ENCODE measurements around the gene KRT1.

Gene KRT1

GRCh38 chr12:52651726-52652261, 28.4 kb downstream of the KRT1 start, which contains the start of gene KRT2:
Gene KRT2 (minus strand): TSS chr12:52652211. CDS start chr12:52652142, 69 bp downstream.
- DNase-seq (ENCODE audit: low read depth in 1 of 2, low spot score in 1 of 2): no peak
- no peak within 1 kb of the TSS for H3K4me3 ChIP-seq (replicated peaks; ENCODE audit: insufficient read depth, low read length)
- TF ChIP-seq, protein P1, sequence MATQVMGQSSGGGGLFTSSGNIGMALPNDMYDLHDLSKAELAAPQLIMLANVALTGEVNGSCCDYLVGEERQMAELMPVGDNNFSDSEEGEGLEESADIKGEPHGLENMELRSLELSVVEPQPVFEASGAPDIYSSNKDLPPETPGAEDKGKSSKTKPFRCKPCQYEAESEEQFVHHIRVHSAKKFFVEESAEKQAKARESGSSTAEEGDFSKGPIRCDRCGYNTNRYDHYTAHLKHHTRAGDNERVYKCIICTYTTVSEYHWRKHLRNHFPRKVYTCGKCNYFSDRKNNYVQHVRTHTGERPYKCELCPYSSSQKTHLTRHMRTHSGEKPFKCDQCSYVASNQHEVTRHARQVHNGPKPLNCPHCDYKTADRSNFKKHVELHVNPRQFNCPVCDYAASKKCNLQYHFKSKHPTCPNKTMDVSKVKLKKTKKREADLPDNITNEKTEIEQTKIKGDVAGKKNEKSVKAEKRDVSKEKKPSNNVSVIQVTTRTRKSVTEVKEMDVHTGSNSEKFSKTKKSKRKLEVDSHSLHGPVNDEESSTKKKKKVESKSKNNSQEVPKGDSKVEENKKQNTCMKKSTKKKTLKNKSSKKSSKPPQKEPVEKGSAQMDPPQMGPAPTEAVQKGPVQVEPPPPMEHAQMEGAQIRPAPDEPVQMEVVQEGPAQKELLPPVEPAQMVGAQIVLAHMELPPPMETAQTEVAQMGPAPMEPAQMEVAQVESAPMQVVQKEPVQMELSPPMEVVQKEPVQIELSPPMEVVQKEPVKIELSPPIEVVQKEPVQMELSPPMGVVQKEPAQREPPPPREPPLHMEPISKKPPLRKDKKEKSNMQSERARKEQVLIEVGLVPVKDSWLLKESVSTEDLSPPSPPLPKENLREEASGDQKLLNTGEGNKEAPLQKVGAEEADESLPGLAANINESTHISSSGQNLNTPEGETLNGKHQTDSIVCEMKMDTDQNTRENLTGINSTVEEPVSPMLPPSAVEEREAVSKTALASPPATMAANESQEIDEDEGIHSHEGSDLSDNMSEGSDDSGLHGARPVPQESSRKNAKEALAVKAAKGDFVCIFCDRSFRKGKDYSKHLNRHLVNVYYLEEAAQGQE (IDR thresholded peaks at IDR 0.05; ENCODE audit: insufficient replicate concordance, low read depth): no peak
- TF ChIP-seq SPI1 (IDR thresholded peaks at IDR 0.05; ENCODE audit: borderline replicate concordance, low read depth) (no peak), GABPA (IDR thresholded peaks at IDR 0.05; ENCODE audit: low read depth) (no peak), POLR2AphosphoS5 (IDR thresholded peaks at IDR 0.05; ENCODE audit: low read depth) (no peak)
- TF ChIP-seq, protein P2, sequence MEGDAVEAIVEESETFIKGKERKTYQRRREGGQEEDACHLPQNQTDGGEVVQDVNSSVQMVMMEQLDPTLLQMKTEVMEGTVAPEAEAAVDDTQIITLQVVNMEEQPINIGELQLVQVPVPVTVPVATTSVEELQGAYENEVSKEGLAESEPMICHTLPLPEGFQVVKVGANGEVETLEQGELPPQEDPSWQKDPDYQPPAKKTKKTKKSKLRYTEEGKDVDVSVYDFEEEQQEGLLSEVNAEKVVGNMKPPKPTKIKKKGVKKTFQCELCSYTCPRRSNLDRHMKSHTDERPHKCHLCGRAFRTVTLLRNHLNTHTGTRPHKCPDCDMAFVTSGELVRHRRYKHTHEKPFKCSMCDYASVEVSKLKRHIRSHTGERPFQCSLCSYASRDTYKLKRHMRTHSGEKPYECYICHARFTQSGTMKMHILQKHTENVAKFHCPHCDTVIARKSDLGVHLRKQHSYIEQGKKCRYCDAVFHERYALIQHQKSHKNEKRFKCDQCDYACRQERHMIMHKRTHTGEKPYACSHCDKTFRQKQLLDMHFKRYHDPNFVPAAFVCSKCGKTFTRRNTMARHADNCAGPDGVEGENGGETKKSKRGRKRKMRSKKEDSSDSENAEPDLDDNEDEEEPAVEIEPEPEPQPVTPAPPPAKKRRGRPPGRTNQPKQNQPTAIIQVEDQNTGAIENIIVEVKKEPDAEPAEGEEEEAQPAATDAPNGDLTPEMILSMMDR (IDR thresholded peaks at IDR 0.05; ENCODE audit: insufficient read depth, low read length): no peak
- no peaks in the 10 kb centered on the region for H3K27me3 ChIP-seq (ENCODE audit: insufficient read depth, poor library complexity, severe bottlenecking)
- H3K27ac ChIP-seq (replicated peaks): no peak within 1 kb of the TSS

DNA sequence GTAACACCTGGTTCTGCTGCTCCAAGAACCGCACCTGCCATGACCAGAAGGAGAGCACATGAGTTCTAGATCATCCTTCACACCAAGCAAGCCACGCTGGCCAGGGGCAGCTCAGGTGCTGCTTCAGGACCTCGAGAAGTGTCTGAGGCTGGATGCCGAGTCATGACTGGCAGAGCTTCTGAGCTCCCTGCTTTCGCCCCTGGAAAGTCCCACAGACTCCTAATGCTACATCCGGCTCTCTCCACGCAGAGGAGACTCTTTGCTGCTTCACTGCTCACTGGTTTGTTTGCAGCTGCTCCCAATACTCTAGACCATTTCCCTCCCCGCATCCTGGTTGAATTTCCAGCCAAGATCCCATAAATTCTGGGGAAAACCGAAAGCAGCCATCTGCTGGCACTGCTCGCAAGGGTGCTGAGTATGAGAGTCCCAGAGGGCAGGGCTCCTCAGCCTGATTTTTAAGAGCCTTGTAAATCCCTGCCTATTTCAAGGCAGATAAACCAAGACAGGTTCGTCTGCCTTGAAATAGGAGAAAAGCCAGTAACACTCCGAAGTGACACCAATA, 29.6 kb downstream of the KRT1 start:
- no peak for TF ChIP-seq GABPA (IDR thresholded peaks at IDR 0.05; ENCODE audit: low read depth)
- H3K27me3 ChIP-seq (ENCODE audit: insufficient read depth, poor library complexity, severe bottlenecking): no peaks in the 10 kb centered on the region
- no peak overlapping the region for H3K27ac ChIP-seq (replicated peaks)
- no peak for DNase-seq (ENCODE audit: low read depth in 1 of 2, low spot score in 1 of 2)
- no peak overlapping the region for H3K4me3 ChIP-seq (replicated peaks; ENCODE audit: insufficient read depth, low read length)

GRCh38 chr12:52649066-52649465, 31.1 kb downstream of the KRT1 start:
- Histone ChIP-seq H3K27me3 (ENCODE audit: insufficient read depth, poor library complexity, severe bottlenecking) (no peaks in the 10 kb centered on the region), H3K27ac (replicated peaks) (no peak overlapping the region), H3K4me3 (replicated peaks; ENCODE audit: insufficient read depth, low read length) (no peak overlapping the region)
- TF ChIP-seq, protein P2 (IDR thresholded peaks at IDR 0.05; ENCODE audit: insufficient read depth, low read length): no peak
- TF ChIP-seq SPI1 (IDR thresholded peaks at IDR 0.05; ENCODE audit: borderline replicate concordance, low read depth) (no peak), POLR2AphosphoS5 (IDR thresholded peaks at IDR 0.05; ENCODE audit: low read depth) (no peak), GABPA (IDR thresholded peaks at IDR 0.05; ENCODE audit: low read depth) (no peak)
- TF ChIP-seq, protein P1 (IDR thresholded peaks at IDR 0.05; ENCODE audit: insufficient replicate concordance, low read depth): no peak
- DNase-seq (ENCODE audit: low read depth in 1 of 2, low spot score in 1 of 2): no peak

- DNase-seq (ENCODE audit: low read depth in 1 of 2, low spot score in 1 of 2): no peak
- TF ChIP-seq SPI1 (IDR thresholded peaks at IDR 0.05; ENCODE audit: borderline replicate concordance, low read depth): no peak
- TF ChIP-seq, protein P1 (IDR thresholded peaks at IDR 0.05; ENCODE audit: insufficient replicate concordance, low read depth): no peak
- no peak for TF ChIP-seq POLR2AphosphoS5 (IDR thresholded peaks at IDR 0.05; ENCODE audit: low read depth)
- TF ChIP-seq, protein P2 (IDR thresholded peaks at IDR 0.05; ENCODE audit: insufficient read depth, low read length): no peak
- TF ChIP-seq GABPA (IDR thresholded peaks at IDR 0.05; ENCODE audit: low read depth): no peak
- H3K27ac ChIP-seq (replicated peaks): no peak overlapping the region
- H3K27me3 ChIP-seq (ENCODE audit: insufficient read depth, poor library complexity, severe bottlenecking): no peaks in the 10 kb centered on the region
- H3K4me3 ChIP-seq (replicated peaks; ENCODE audit: insufficient read depth, low read length): no peak overlapping the region
These were observed 32.1 kb downstream of the KRT1 start for GRCh38 chr12:52648012-52648550.

All from HL-60 (cell line).